Neural progenitor cell (in vitro differentiated cells): Measurements from ENCODE around the gene LPIN1.

ENCODE experiments used
- EZH2 ChIP-seq: fragments of 200-600 bp; sonication (generic); IDR thresholded peaks from 2 replicates; pipeline ENCODE4 v1.6.1; 2017; ENCODE audit warnings: antibody characterized with exemption, mild to moderate bottlenecking, moderate library complexity
- EZH2phosphoT487 ChIP-seq: fragments of 200-600 bp; sonication (generic); IDR thresholded peaks from 2 replicates; pipeline ENCODE4 v1.6.1; 2017; ENCODE audit warnings: antibody characterized with exemption
- TF ChIP-seq, protein P1 (sequence below): fragments of 200-600 bp; sonication (generic); IDR thresholded peaks from 2 replicates; pipeline ENCODE4 v1.5.1; 2017; ENCODE audit warnings: antibody characterized with exemption, mild to moderate bottlenecking

DNA sequence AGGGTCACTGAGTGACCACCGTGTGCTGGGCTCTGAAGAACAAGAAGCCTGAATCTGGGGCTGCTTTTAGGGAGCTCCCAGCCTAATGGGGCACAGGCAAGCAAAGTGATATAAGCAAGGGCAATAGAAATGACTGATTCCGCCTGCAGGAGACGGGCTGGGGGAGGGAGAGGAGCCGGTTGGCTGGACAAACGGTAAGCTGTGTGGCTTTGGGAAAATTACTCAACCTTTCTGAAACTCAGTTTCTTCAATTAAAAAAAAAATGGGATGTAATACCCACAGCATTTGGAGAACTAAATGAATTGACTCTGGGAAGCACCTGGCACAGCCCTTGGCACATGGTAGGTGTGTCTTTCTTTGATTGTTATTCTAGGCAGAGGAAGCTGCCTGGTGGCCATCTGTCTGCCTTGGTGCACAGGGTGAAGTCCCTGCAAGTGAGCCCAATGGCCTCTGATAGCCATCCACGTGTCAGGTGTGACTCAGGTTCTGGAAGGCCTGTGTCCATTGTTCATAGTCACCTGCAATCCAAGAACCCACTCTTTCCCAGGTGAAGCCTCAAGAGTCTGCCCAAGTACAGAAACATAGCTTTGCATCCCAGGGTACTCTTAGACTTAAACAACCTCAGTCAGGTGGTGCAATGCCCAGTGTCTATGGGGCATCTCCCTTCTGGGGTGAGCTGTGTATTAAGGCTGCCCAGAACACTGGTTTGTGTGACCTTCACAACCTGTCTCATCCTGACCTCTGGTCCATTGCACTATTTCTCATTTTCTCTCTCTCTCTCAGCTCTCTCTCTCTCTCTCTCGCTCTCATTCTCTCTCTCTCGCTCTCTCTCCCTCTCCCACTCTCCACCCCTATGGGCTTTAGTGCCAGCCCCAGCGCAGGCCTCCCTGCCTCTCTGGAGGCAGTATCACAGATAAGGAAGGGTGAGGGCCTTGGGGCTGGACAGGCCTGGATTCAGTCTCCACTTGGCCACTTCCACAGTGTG is 46.5 kb upstream of the LPIN1 start:
- TF ChIP-seq, protein P1, sequence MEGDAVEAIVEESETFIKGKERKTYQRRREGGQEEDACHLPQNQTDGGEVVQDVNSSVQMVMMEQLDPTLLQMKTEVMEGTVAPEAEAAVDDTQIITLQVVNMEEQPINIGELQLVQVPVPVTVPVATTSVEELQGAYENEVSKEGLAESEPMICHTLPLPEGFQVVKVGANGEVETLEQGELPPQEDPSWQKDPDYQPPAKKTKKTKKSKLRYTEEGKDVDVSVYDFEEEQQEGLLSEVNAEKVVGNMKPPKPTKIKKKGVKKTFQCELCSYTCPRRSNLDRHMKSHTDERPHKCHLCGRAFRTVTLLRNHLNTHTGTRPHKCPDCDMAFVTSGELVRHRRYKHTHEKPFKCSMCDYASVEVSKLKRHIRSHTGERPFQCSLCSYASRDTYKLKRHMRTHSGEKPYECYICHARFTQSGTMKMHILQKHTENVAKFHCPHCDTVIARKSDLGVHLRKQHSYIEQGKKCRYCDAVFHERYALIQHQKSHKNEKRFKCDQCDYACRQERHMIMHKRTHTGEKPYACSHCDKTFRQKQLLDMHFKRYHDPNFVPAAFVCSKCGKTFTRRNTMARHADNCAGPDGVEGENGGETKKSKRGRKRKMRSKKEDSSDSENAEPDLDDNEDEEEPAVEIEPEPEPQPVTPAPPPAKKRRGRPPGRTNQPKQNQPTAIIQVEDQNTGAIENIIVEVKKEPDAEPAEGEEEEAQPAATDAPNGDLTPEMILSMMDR = no peak
- TF ChIP-seq EZH2phosphoT487 (no peak), EZH2 (no peak)
